ENCODE measurements around the gene HEPACAM. TPM values are rescaled to one million over a fixed set of nuclear protein-coding genes. Genes with fewer than 3 reads are reported as not detected.

Gene HEPACAM
- total and polyA plus RNA-seq, 7 donors: 0.27 to 5.5 (median 0.52) TPM; not detected in 2

DNA sequence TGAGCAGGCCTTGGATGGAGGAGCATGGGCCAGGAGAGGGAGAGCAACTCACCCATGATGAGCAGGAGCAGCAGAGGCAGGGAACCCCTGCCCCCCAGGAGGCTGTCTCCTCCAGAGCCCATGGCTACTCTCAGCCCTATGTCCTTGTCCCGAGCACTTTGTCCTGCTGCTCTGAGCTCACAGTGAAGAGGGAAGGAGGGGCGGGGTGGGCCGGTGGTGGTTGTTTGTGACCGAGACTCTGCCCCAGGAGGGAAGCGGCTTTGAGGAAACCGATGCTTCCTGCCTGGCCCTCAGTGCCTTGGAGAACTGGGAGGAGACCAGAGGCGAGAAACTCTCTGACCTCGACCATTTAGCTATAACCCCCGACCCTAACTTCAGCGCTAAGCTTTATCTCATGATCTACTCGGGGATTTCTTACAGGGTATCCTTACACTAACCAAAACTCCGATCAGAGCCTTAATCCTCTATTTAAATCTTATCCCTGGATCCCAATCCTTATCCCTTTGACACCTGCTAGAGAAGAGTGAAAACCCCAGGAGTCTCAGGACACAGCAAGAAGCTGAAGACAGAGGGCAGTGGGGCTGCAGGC, 38.1 kb downstream of the HEPACAM start, which contains the start of gene ROBO4:
Gene ROBO4, minus strand, starts transcription at position 192 of the 589 bp plus-strand sequence. Its CDS starts 70 bp downstream, at position 122.
- TF ChIP-seq POLR2AphosphoS5 (IDR thresholded peaks at IDR 0.05): peak in 1 of 4 donors; percentile 6
- TF ChIP-seq, protein P1, sequence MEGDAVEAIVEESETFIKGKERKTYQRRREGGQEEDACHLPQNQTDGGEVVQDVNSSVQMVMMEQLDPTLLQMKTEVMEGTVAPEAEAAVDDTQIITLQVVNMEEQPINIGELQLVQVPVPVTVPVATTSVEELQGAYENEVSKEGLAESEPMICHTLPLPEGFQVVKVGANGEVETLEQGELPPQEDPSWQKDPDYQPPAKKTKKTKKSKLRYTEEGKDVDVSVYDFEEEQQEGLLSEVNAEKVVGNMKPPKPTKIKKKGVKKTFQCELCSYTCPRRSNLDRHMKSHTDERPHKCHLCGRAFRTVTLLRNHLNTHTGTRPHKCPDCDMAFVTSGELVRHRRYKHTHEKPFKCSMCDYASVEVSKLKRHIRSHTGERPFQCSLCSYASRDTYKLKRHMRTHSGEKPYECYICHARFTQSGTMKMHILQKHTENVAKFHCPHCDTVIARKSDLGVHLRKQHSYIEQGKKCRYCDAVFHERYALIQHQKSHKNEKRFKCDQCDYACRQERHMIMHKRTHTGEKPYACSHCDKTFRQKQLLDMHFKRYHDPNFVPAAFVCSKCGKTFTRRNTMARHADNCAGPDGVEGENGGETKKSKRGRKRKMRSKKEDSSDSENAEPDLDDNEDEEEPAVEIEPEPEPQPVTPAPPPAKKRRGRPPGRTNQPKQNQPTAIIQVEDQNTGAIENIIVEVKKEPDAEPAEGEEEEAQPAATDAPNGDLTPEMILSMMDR (IDR thresholded peaks at IDR 0.05): no peak
- Histone ChIP-seq H3K36me3 (no peaks in the 10 kb centered on the region), H3K27me3 (no peaks in the 10 kb centered on the region), H3K9me3 (no peaks in the 10 kb centered on the region), H3K4me3 (peak within 1 kb of the TSS in 3 of 4 donors; percentile 19 to 26 (median 21)), H3K4me1 (peaks cover 0 to 12% (median 6%) of the 10 kb centered on the region in 4 donors), H3K27ac (peak within 1 kb of the TSS; percentile 43 to 74 (median 50))
- DNase-seq: peak; percentile 70
- intact Hi-C loops (cut with DNase I): no loop called here
- 34 to 51% methylated on average over 12 of the region's 12 CpGs for WGBS, 2 donors

DNA sequence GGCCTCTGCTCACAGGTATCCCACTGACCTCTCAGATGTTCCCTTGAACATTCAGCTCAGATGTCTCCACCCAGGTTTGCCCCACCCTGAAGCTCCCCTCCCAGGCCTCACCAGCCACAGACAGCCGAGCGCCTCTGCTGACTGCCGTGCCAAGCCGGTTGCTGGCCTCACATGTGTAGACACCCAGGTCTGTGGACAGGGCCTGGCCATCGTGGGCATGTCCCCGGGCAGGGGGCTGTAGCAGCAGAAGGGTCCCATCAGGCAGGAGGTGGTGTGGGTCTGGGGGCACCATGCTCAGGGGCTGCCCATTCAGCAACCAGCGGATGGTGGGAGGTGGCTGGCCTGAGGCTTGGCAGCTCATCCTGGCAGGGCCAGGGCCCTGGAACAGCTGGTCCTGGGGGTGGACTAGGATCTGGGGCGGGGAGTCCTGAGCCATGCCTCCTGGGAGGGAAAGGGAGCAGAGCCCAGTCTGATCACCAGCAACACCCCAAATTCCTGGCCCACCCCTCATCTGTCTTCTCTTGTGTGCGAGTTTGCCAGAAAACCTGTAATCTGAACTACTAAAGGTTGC, 38.9 kb downstream of the HEPACAM start:
- Histone ChIP-seq H3K9me3 (no peaks in the 10 kb centered on the region), H3K36me3 (no peaks in the 10 kb centered on the region), H3K4me3 (peak overlapping the region in 3 of 4 donors; percentile 19 to 26 (median 21)), H3K27ac (peak overlapping the region; percentile 43 to 74 (median 50)), H3K4me1 (peaks cover 0 to 12% (median 6%) of the 10 kb centered on the region in 4 donors), H3K27me3 (no peaks in the 10 kb centered on the region)
- WGBS, 2 donors: 78 to 82% methylated on average over 9 of the region's 9 CpGs
- intact Hi-C loops (cut with DNase I): no loop called here
- peak; percentile 67 for DNase-seq
- TF ChIP-seq EP300 (IDR thresholded peaks at IDR 0.05) (no peak), POLR2A (IDR thresholded peaks at IDR 0.05) (no peak), POLR2AphosphoS5 (IDR thresholded peaks at IDR 0.05) (no peak)
- TF ChIP-seq, protein P1 (IDR thresholded peaks at IDR 0.05): no peak

DNA sequence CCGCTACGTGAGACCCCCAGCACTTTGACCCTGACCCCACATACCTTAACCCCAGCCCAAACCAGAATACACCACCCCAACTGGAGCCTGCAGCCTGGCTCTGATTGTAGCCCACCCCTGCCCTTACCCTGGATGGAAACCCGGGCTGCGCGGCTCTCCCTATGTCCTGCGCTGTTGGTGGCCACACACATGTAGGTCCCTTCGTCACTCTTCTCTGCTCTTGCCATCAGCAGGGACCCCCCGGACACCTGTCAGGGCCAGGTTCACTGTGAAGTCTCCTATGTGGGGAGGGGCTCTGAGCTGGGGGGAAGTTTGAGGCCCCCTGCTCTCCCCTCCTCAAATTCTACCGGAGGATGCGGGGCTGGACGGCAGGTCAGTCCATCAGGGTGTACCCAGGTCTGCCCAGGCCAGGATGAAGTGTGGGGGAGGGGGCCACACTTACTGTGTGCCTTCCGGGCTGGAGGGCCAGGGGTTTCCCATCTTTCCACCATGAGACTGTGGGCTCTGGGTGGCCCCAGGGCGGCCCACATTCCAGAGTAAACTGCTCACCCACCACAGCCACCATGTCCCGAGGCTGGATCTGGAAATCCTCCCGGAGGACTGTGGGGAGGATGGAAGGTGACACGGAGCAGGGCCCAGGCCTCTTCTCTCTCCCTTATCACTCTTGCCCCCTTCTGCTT, 39.6 kb downstream of the HEPACAM start:
- intact Hi-C loops (cut with DNase I): no loop called here
- no peaks in the 10 kb centered on the region for H3K9me3 ChIP-seq
- TF ChIP-seq POLR2A (IDR thresholded peaks at IDR 0.05) (no peak), EP300 (IDR thresholded peaks at IDR 0.05) (no peak), POLR2AphosphoS5 (IDR thresholded peaks at IDR 0.05) (no peak)
- TF ChIP-seq, protein P1 (IDR thresholded peaks at IDR 0.05): no peak
- H3K4me1 ChIP-seq: peaks cover 0 to 12% (median 6%) of the 10 kb centered on the region in 4 donors
- 87 to 93% methylated on average over 16 of the region's 16 CpGs for WGBS, 2 donors
- H3K27ac ChIP-seq: peak overlapping the region; percentile 43 to 74 (median 50)
- no peaks in the 10 kb centered on the region for H3K36me3 ChIP-seq
- H3K4me3 ChIP-seq: peak overlapping the region in 3 of 4 donors; percentile 19 to 26 (median 21)
- peak; percentile 59 for DNase-seq
- H3K27me3 ChIP-seq: peaks cover 0 to 2% (median 0%) of the 10 kb centered on the region in 3 donors

DNA sequence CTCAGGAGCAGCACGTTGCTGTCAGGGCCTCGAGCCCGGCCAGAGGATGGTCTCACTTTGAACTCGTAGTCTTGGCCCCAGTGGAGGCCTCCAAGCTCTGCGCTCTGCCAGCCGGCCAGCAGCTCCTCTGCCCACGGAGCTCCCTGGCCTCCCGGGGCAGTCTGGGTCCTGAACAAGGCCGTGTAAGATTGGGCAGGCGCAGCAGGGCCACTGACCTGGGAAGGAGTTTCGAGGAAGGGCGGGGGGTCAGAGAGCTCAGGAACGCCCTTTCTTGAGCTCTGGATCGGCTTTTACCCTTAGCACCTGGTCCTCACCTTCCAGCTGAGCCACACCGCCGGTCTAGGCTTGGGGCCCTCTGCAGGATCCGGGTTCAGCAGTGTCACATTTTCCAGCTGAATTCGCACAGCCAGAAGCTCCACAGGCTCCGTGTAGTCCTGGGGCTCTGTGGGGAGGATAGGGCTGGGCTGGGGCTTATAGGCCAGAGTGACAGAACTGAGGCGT, 40.3 kb downstream of the HEPACAM start:
- intact Hi-C loops (cut with DNase I): no loop called here
- H3K4me1 ChIP-seq: peaks cover 0 to 12% (median 6%) of the 10 kb centered on the region in 4 donors
- 89 to 91% methylated on average over 20 of the region's 20 CpGs for WGBS, 2 donors
- peak; percentile 58 for DNase-seq
- no peaks in the 10 kb centered on the region for H3K36me3 ChIP-seq
- peak overlapping the region in 1 of 4 donors; percentile 26 for H3K4me3 ChIP-seq
- no peak for TF ChIP-seq POLR2AphosphoS5 (IDR thresholded peaks at IDR 0.05)
- TF ChIP-seq POLR2A (IDR thresholded peaks at IDR 0.05): no peak
- TF ChIP-seq, protein P1 (IDR thresholded peaks at IDR 0.05): no peak
- TF ChIP-seq EP300 (IDR thresholded peaks at IDR 0.05): no peak
- peaks cover 0 to 9% (median 0%) of the 10 kb centered on the region in 3 donors for H3K27me3 ChIP-seq
- H3K27ac ChIP-seq: peak overlapping the region in 2 of 4 donors; percentile 43 to 74
- H3K9me3 ChIP-seq: no peaks in the 10 kb centered on the region
